GDM1 (cell line): ENCODE results near the gene PATZ1.
A peak's percentile ranks its signal among the peaks of the same experiment; 100 is the strongest.
"Not testable (repeated sequence)": the region's sequence is repeated elsewhere in the genome, so short reads cannot be mapped to it uniquely, and the experiment has no call there.

Experiments used
- DNase-seq: peaks from one replicate; lab custom pipeline; 2025; lab: John Stamatoyannopoulos, UW

Gene PATZ1

DNA sequence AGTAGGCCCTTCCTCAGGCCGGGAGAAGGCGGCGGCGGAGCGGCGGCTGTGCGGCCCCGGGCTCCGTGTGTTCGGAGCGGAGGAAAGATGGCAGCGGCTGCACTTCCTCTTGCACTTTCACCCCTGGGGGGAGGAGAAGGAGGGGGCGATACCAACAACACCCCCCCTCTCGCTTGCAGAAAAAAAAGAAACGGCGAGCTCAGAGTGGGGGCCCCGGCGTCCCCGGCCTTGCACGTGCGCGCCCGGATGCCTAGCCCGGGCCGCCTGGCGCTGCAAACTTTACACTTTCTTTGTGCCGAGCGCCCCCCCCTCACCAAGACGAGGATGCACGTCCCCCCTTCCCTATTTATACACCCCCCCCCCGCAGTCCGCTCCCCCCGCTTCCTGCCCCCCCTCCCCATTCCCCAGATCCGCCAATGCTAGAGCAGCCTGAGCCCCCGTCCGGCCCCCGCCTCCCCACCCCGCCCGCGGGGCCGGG is at the start of gene PATZ1:
TSS of gene PATZ1 (minus strand) at position 92 of the 478 bp plus-strand sequence. CDS start 744 bp downstream, outside the sequence.
- DNase-seq = peak; percentile 79

- no peak for DNase-seq
These were observed 48.2 kb upstream of the PATZ1 start for GRCh38 chr22:31394326-31394725.

DNA sequence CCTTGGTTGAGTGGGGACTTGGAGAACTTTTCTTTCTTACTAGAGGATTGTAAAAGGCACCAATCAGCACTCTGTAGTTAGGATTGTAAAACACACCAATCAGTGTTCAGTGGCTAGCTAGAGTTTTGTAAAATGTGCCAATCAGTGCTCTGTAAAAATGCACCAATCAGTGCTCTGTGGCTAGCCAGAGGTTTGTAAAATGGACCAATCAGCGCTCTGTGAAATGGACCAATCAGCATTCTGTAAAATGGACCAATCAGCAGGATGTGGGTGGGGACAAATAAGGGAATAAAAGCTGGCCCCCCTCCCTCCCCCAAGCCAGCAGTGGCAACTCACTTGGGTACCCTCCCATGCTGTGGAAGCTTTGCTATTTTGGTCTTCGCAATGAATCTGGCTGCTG is 47.7 kb upstream of the PATZ1 start:
- no peak for DNase-seq

DNA sequence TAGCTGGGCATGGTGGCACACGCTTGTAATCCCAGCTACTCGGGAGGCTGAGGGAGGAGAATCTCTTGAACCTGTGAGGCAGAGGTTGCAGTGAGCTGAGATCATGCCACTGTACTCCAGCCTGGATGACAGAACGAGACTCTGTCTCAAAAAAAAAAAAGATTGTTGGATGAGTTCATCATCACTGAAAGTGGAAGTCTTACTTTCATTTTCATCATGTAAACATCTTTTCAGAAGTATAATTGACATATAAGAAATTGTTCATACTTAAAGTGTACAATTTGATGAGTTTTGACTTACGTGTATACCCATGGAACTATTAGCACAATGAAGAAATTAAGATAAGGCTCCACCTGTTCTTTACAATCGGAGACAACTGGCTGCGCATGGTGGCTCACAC is 32.5 kb upstream of the PATZ1 start:
- not testable (repeated sequence) for DNase-seq

DNA sequence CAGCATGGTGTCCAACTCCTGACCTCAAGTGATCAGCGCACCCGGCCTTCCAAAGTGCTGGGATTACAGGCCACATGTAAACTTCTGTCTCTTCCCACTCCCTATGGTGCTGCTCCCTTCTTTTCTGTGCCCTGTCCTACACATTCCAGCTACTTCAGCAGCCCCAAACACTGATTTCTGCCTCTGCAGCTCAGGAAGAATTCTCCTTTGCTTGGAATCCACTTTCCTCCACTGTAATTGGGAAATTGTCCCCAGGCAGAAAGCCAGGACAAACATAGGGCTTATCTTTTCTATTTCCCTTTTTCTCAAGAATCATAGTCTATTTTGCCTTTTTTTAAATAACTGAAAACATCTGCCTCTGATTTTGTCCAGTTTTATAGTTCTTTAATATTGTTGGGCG is 32.0 kb upstream of the PATZ1 start:
- no peak for DNase-seq

DNA sequence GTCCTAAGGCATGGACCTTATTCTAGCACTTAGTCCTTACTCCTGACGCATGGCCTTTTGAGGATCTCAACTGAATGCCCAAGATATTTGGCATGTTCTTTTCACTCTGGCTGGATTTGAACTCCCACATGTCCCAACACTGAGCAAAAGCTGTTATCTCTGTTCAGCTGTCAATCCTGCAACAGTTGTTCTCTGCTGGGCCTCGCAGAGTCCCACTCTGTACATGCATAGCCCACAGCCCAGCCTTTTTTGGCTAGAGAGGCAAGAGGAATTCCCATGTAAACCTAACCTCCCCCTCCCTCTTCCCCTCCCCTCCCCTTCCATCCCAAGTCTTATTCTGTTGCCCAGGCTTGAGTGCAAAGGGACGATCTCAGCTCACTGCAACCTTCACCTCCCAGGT is 31.5 kb upstream of the PATZ1 start:
- no peak for DNase-seq

DNA sequence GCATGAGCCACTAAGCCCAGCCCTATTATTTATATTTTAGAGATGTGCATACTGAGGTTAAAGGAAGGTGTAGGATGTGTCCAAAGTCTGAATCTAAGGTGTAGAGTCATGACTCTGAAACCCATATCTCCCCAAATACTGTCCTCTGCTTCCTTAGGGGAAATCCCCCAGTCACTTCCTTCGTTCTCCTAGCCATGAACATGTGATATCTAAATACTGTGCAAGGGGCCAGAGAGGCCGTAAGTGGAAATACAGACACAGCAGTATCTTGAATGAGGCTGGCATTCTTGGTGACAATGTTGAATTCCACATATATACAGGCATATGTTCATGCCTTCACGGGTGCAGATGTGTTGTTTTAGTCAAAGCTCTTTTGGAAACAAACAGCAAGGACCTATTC is 21.3 kb upstream of the PATZ1 start:
- no peak for DNase-seq

- DNase-seq = no peak
These were observed 17.8 kb upstream of the PATZ1 start for GRCh38 chr22:31363885-31364465.

DNA sequence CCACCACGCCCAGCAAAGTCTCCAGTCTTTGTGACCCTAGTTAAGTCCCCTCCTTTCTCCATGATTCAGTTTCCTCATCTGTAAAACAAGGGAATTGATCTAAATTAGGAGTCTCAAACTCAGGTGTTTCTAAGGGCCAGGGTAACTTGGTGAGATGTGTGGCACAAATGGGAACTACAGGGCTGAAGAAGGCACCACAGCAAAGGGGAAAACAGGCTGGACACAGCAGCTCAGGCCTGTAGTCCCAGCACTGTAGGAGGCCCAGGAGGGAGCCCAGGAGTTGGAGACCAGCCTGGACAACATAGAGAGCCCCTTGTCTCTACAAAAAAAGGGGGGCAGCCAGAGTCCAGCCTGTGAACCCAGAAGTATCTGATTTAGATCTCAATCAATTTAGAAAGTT is 15.6 kb upstream of the PATZ1 start:
- DNase-seq = no peak

DNA sequence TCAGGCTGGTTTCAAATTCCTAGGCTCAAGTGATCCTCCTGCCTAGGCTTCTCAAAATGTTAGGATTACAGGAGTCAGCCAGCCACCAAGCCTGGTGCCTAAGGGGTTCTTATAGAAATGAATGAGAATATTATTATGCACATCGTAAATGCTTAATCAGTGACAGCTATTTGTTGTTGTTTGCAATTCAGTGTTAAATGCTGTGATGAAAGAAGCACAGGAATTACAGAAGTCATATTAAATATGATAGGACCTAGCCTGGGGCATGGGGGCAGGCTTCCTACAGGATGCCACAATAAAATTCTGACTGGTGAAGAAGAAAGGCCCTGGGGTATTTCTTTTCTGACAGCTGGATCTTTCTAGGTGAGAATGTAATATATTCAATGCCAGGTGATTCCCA is 13.9 kb upstream of the PATZ1 start:
- no peak for DNase-seq

DNA sequence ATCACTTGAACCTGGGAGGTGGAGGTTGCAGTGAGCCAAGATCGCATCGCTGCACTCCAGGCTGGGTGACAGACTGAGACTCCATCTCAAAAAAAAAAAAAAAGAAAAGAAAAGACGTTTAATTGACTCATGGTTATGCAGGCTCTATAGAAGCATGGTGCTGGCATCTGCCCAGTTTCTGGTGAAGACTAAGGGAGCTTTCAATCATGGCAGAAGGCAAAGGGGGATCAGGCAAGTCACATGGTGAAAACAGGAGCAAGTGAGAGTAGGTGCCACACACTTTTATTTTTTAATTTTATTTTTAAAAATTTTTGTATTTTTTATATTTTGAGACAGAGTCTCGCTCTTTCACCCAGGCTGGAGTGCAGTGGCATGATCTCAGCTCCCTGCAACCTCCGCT is 8.4 kb upstream of the PATZ1 start:
- DNase-seq = no peak

DNA sequence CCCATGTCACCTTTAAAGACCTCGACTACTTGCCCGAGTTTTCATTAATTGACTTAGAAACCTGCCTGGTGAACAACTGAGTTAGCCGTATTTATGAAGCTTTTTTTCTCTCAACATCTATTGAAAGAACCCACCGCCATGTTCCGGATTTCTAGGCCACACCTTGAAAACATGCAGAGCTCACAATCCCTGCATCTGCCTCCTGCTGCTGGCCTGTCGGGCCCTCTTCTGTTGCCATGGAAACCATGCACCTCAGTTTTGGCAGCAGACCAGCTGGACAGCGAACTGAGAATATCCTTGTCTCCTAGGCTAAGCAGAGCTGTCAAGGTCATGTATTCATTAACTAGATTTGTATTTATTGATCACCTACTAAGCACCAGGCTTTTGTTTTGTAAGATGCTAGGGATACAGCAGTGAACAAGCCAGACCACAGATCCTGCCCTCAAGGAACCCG is 4.3 kb upstream of the PATZ1 start:
- no peak for DNase-seq

GRCh38 chr22:31349960-31350359 is 3.8 kb upstream of the PATZ1 start:
- no peak for DNase-seq

DNA sequence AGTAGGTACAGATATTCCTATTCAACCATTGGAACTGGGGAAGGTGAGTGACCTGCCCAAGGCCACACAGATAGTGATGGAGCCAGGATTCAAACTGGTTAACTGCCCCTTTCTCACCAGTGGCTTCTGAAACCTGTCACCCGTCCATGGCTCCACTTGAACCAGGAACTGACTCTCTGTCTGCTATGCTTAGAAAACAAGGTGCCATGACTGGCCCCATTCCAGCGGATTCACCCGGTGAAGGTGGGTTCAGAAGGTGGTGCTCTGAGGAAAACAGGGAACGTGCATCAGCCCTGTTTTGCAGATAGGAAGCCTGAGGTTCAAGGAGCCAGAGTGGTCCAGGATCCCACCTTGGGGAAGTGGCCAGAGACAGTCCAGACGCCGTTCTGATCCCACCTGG is 2.6 kb upstream of the PATZ1 start:
- no peak for DNase-seq

- DNase-seq = not testable (repeated sequence)
These were observed 1.8 kb upstream of the PATZ1 start for GRCh38 chr22:31348009-31348337.

- peak; percentile 63 for DNase-seq
These were observed 1.3 kb upstream of the PATZ1 start for GRCh38 chr22:31347251-31348008.

DNA sequence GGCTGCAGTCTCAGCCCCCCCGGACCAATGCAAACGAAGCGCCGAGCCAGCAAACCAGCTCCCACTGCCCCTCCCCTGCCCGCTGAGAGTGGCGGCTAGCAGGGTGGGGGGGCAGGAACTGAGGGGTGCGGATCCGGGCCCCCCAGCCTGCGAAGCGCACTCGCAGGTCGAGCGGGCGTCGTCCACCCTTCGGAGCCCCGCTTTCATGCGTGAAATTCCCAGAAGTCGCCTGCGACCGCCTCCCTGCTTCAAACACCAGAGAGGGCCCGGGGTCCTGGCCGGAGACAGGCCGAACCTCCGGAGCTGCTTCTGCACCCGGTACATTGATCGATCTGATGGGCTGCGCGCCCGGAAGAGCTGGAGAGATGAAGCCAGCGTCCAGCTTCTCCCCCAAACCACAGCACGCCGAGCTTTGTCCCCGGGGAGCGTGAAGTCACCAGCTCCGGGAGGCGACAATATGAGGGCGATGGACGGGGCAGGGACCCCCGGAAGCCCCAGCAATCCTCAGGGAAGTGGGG is 646 bp upstream of the PATZ1 start:
- DNase-seq = peak; percentile 79

DNA sequence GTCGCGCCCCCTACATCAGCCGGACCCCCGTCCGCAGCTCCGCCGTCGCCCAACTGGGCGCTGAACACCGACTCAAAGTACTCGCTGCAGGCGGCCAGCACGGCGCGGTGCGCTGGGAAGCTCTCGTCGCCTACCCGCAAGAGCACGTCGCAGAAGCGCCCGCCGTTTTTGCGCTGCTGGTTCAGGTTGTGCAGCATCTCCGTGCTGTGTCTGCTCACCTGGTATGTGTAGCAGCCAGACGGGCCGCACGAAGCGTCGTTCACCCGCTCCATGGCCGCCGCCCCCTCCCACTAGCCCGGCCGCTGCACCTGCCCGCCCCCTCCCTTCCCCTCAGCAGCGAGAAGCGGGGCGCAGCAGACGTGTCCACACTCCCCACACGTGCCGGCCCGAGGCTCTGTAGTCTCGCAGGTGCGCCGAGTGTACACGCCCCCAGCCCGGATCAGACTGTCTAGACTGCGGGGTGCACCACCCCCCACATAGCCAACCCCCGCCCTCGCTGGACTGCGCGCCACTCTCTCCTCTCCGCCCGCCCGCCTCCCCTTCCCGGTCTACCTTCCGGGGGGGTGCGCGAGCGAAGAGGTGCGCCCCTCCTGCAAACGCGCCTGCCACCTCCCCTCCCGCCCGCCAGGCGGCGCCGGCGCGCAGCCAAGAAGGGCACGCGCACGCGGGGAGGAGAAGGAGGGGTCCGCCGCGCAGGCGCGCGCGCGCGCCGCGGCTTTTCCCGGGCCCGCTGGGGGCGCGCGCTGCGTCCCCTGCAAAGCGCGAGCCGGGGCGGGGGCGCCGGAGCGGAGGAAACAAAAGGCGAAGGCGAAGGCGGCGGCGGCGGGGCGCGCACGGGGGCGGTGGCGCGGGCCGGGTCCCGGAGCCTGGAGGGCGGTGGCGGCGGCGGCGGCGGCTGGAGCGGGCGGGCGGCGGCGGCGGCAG is 553 bp downstream of the PATZ1 start:
- peak; percentile 78 for DNase-seq

DNA sequence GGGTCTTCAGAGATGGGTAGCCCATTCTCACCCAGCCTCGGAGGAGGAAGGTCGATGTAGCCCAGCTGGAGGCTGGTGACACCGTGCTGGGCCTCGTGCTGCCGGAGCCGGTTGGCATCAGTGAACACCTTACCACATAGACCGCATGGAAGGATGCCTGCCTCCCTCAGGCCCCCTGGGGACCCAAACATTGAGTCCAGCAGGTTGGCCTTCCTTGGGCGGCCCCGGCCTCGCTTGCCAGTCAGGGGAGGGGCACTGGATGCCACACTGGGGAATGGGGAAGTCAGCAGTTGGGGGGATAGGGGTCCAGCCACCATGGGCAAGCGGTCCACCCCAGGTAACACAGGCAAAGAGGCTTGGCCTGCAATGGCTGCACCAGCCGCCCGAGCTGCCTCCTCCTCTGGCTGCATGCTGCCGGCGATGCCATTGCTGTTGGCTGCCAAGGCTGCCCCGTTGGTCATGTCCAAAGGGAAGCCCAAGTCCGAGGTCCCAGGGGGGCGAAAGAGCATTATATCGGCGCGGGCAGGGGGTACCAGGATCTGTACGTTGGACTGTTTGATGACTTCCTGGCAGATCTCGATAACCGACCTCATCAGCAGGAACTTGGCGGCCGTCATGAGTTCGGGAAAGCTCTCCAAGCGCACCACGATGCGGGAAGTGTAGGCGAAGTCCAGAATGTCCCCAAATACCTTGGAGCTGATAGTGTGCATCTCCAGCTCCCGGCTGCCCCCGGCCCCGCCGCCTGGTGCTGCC is 1.4 kb downstream of the PATZ1 start:
- DNase-seq = no peak

GRCh38 chr22:31344256-31344577 is 1.9 kb downstream of the PATZ1 start:
- no peak for DNase-seq

DNA sequence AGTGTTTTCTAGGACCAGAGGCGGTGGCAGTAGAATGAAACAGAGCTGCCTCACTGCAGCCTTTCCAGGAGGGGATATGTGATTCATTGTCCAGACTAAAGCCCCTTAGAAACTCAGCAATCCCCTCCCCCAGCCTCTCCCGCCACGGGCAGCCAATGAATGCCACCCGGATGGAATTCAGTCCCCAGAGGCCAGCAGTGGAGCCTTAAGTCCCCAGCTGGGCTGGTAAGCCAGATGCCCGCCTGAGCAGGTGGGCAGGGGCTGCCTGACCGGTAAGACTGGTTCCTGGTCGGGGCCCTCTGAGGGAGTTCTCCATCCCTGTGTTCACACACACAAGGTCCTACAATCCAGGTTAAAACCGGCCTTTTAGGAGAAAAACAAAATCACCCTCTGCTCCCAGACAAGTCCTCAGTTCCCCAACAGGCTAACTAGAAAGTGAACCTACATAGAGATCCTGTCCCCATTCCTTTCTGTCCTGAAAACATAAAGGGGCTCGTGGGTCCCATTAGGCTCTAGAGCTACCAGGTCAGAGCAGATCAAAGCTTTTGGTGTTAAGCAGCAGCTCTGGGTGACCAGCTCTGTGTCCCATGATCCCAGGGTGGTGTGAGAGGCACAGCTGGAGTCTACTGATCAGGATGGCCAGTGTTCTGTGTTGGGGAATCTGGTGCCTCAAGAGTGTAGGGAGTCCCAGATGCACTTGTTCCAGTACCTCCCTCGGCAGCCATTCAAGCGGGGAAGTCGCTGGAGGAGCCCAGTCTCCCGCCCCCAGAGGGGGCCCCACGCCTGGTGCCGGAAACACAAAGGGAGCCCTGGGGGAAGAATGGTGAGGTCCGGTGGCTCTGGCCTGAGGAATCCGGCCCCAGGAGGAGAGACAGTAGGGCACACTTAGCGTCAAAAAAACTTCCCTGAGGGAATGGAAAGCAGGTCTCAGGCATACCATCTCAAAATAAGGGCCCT is 2.6 kb downstream of the PATZ1 start:
- no peak for DNase-seq
